Left lung (tissue), 10 donors: ENCODE data around the gene UBE2G1. TPM values are rescaled to one million over a fixed set of nuclear protein-coding genes. Genes with fewer than 3 reads are reported as not detected.
A peak's percentile ranks its signal among the peaks of the same experiment; 100 is the strongest.

Experiments used
- ATAC-seq: fragments of 200-7000 bp; cut with Tn5 transposase; one replicate; pipeline ENCODE4 v1.9.1; 2020; ENCODE audit warnings: moderate library complexity
- DNase-seq, 4 donors: peaks; one replicate each; pipeline ENCODE4 v3.0.0-alpha.2; 2013 to 2020
- H3K27ac ChIP-seq, 2 donors: fragments of 200-600 bp; sonication (generic) in 1 of 2; one replicate each; pipeline versions ENCODE4 v1.5.0 to v1.8.0; 2020 to 2021
- H3K27me3 ChIP-seq, 2 donors: fragments of 200-600 bp; sonication (generic) in 1 of 2; one replicate each; pipeline versions ENCODE4 v1.5.0 to v1.8.0; 2020 to 2021
- H3K36me3 ChIP-seq, 2 donors: fragments of 200-600 bp; sonication (generic) in 1 of 2; one replicate each; pipeline versions ENCODE4 v1.5.0 to v1.8.0; 2020 to 2021
- H3K4me1 ChIP-seq, 2 donors: fragments of 200-600 bp; one replicate each; pipeline ENCODE4 v1.8.0; 2021
- H3K4me3 ChIP-seq, 2 donors: fragments of 200-600 bp; sonication (generic) in 1 of 2; one replicate each; pipeline versions ENCODE4 v1.5.0 to v1.8.0; 2020 to 2021; ENCODE audit warnings: mild to moderate bottlenecking in 1 of 2
- H3K9me3 ChIP-seq, 2 donors: fragments of 200-600 bp; sonication (generic) in 1 of 2; one replicate each; pipeline versions ENCODE4 v1.5.0 to v1.8.0; 2020 to 2021
- intact Hi-C, 2 donors: fragments of 100-400 bp; cut with DNase I; formaldehyde crosslinking; loops; one replicate each; pipeline versions ENCODE4 v1.11.2 to v1.14.2; 2022
- polyA plus RNA-seq, 6 donors: library from polyadenylated mRNA; unstranded; fragments of 120-200 nt; gene quantifications; one replicate each; pipeline ENCODE4 v1.2.1, GENCODE V29; 2013; ENCODE audit not compliant: insufficient read length in 6 of 6
- total RNA-seq, 2 donors: library from RNA; stranded (reverse); fragmentation: NEBNext Ultra II Directional; extraction: Animal tissue kit (Norgen Biotek cat#: 25700); gene quantifications; one replicate each; pipeline ENCODE4 v1.2.1, GENCODE V29; 2021
- TF ChIP-seq, protein P1 (sequence below), 2 donors: fragments of 200-600 bp; sonication (generic) in 1 of 2; IDR thresholded peaks; one replicate each; pipeline versions ENCODE4 v1.5.0 to v1.8.0; 2021; ENCODE audit warnings: antibody characterized with exemption in 2 of 2
- donor health status: DM: no; HTN: yes; CAD: no.
- donor health status: DM: no; HTN: no; CAD: no.

UBE2G1 gene
- total and polyA plus RNA-seq, 8 donors = 43.3 to 56.9 (median 48.3) TPM

DNA sequence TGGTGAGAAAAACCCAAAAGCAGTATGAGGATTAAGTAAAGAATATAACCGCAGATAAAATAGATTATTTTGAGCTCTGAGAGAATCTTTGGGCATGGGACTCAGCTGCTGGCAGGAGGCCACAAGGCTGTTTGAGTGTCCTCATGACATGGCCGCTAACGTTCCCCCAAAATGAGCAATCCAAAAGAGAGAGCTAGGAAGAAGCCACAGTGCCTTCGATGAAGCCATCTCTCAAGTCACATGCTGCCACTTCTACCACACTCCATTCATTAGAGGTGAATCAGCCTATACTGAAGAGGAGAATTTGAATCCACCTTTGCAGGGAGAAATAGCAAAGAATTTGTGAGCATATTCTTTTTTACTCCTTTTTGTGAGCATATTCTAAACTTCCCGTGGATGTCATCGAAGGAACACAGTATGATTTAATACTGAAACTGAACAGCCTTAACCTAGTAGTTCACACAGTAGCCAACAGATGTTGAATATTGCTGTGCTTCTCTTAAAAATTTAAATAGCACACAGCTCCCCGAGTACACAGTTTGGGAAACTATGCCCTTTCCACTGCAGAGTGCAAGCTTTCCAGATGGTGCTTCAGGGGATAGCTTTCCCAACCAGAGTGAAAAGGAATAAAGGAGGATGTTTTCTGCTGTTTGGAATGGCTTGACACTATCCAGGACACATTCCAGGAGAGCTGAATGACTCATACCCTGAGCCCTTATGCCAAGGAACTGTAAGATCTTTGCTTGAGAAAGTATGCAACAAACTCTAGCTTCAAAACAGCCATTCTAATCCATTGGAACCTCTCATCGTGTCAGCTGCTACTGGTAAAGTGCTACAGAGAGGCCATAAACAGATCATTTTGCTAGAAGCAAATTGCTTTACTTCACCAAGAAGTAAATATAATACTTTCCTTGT, 136.6 kb downstream of the UBE2G1 start:
- Histone ChIP-seq H3K27ac (peak overlapping the region; percentile 66 to 74), H3K4me3 (no peak overlapping the region), H3K27me3 (no peaks in the 10 kb centered on the region), H3K4me1 (peaks cover 11 to 12% of the 10 kb centered on the region in 2 donors), H3K9me3 (no peaks in the 10 kb centered on the region), H3K36me3 (peaks cover 0 to 71% of the 10 kb centered on the region in 2 donors)
- intact Hi-C loops = no loop called here
- peak; percentile 95 for ATAC-seq
- TF ChIP-seq, protein P1, sequence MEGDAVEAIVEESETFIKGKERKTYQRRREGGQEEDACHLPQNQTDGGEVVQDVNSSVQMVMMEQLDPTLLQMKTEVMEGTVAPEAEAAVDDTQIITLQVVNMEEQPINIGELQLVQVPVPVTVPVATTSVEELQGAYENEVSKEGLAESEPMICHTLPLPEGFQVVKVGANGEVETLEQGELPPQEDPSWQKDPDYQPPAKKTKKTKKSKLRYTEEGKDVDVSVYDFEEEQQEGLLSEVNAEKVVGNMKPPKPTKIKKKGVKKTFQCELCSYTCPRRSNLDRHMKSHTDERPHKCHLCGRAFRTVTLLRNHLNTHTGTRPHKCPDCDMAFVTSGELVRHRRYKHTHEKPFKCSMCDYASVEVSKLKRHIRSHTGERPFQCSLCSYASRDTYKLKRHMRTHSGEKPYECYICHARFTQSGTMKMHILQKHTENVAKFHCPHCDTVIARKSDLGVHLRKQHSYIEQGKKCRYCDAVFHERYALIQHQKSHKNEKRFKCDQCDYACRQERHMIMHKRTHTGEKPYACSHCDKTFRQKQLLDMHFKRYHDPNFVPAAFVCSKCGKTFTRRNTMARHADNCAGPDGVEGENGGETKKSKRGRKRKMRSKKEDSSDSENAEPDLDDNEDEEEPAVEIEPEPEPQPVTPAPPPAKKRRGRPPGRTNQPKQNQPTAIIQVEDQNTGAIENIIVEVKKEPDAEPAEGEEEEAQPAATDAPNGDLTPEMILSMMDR (IDR thresholded peaks at IDR 0.05) = no peak
- DNase-seq = peak in 2 of 4 donors; percentile 35 to 65

DNA sequence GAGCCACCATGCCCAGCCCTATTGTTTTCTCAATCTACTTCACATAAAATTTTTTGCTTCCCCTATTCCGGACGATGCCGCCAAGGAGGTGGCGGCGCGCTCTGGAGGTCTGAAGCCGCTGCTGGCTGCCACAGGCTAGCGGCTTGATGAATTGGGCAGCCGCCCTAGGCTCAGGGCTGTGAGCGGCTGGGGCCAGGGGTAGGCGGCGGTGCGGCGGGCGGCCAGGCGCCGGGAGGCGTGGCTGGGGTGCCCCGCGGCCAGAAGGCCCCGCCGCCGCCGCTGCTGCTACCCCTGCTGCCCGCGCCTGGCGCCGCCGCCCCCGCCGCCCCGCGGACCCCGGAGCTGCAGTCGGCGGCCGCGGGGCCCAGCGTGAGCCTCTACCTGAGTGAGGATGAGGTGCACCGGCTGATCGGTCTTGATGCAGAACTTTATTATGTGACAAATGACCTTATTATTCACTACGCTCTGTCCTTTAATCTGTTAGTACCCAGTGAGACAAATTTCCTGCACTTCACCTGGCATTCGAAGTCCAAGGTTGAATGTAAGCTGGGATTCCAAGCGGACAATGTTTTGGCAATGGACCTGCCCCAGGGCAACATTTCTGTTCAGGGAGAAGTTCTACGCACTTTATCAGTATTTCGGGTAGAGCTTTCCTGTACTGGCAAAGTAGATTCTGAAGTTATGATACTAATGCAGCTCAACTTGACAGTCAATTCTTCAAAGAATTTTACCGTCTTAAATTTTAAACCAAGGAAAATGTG, 144.4 kb downstream of the UBE2G1 start:
- TF ChIP-seq, protein P1 (IDR thresholded peaks at IDR 0.05) = no peak
- Histone ChIP-seq H3K27me3 (no peaks in the 10 kb centered on the region), H3K4me1 (no peaks in the 10 kb centered on the region), H3K4me3 (no peak overlapping the region), H3K9me3 (no peaks in the 10 kb centered on the region), H3K27ac (no peak overlapping the region), H3K36me3 (peaks cover 0 to 45% of the 10 kb centered on the region in 2 donors)
- DNase-seq (no peak), ATAC-seq (no peak)
- intact Hi-C loops = no loop called here

DNA sequence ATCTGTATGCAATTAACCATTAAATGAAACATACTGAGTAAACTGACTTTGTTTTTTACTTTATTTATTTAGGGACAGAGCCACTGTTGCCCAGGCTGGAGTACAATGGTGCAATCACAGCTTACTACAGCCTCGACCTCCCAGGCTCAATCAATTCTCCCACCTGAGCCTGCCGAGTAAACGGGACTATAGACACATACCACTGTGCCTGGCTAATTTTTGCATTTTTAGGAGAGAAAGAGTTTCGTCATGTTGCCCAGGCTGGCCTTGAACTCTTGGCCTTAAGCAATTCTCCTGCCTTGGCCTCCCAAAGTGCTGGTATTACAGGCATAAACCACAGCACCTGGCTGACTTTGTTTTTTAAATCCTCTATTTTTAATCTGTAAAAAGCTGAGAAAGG, 145.3 kb downstream of the UBE2G1 start:
- Histone ChIP-seq H3K27me3 (no peaks in the 10 kb centered on the region), H3K4me1 (no peaks in the 10 kb centered on the region), H3K27ac (no peak overlapping the region), H3K4me3 (no peak overlapping the region), H3K36me3 (peaks cover 0 to 49% of the 10 kb centered on the region in 2 donors), H3K9me3 (no peaks in the 10 kb centered on the region)
- DNase-seq (no peak), ATAC-seq (no peak)
- intact Hi-C loops = no loop called here
- TF ChIP-seq, protein P1 (IDR thresholded peaks at IDR 0.05) = no peak

DNA sequence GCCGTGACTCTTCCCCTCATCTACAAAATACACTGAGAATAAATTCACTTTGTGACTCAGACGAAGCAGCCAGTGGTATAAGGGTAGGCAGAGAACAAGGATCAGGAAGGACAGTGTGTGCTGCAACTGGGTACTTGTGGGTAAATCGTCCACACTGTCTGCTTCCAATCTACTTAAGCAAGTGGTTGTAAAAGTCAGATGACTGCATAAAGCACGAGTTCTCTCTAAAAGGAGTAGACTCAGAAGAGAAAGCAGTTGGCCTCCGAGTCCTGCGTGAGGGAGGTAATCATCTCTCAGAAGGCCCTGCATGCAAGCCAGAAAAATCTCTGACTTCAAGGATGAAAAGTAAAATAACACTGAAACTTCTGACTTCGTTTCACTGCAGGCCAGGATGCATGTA, 145.8 kb downstream of the UBE2G1 start:
- Histone ChIP-seq H3K36me3 (peaks cover 0 to 48% of the 10 kb centered on the region in 2 donors), H3K27ac (peak overlapping the region in 1 of 2 donors; percentile 5), H3K4me1 (peaks cover 0 to under 1% of the 10 kb centered on the region in 2 donors), H3K9me3 (no peaks in the 10 kb centered on the region), H3K27me3 (no peaks in the 10 kb centered on the region), H3K4me3 (no peak overlapping the region)
- ATAC-seq (peak; percentile 87), DNase-seq (no peak)
- intact Hi-C loops = no loop called here
- TF ChIP-seq, protein P1 (IDR thresholded peaks at IDR 0.05) = no peak

Other genes with a start within 250 kb of the UBE2G1 start
- gene ZZEF1, start 223.6 kb downstream of the UBE2G1 start, total RNA-seq = 10 to 100 TPM; 39.2 to 56.7 TPM
- 10 to 100 TPM; 25.8 to 31.6 (median 27.3) TPM for gene ZZEF1, start 223.6 kb downstream of the UBE2G1 start, polyA plus RNA-seq
- gene CYB5D2, start 223.5 kb downstream of the UBE2G1 start, total RNA-seq = 10 to 100 TPM in 1 of 2 donors, 1 to 10 TPM in 1; 9.4 to 11.0 TPM
- gene CYB5D2, start 223.5 kb downstream of the UBE2G1 start, polyA plus RNA-seq = 10 to 100 TPM; 11.9 to 17.2 (median 14.6) TPM
- gene ANKFY1, start 102.7 kb downstream of the UBE2G1 start, total RNA-seq = 10 to 100 TPM; 73.4 to 76.9 TPM
- gene ANKFY1, start 102.7 kb downstream of the UBE2G1 start, polyA plus RNA-seq = 10 to 100 TPM; 52.9 to 63.9 (median 55.2) TPM
- gene SPNS3, start 67.3 kb upstream of the UBE2G1 start, total RNA-seq = under 1 TPM in 1 of 2 donors, not detected in 1; 0.55 TPM
- gene SPNS3, start 67.3 kb upstream of the UBE2G1 start, polyA plus RNA-seq = 1 to 10 TPM in 4 of 6 donors, under 1 TPM in 2; 0.70 to 1.1 (median 1.0) TPM
- 10 to 100 TPM; 36.7 to 52.4 TPM for gene SPNS2, start 132.2 kb upstream of the UBE2G1 start, total RNA-seq
- 10 to 100 TPM; 19.6 to 31.8 (median 24.0) TPM for gene SPNS2, start 132.2 kb upstream of the UBE2G1 start, polyA plus RNA-seq
- gene MYBBP1A, start 188.7 kb upstream of the UBE2G1 start, total RNA-seq = 10 to 100 TPM; 34.7 to 53.8 TPM
- 10 to 100 TPM; 28.6 to 51.5 (median 40.6) TPM for gene MYBBP1A, start 188.7 kb upstream of the UBE2G1 start, polyA plus RNA-seq
- gene GGT6, start 193.9 kb upstream of the UBE2G1 start, total RNA-seq = 10 to 100 TPM in 1 of 2 donors, 1 to 10 TPM in 1; 1.8 to 17.4 TPM
- 1 to 10 TPM; 4.9 to 9.9 (median 6.4) TPM for gene GGT6, start 193.9 kb upstream of the UBE2G1 start, polyA plus RNA-seq
- 1 to 10 TPM; 5.5 to 5.7 TPM for gene SMTNL2, start 217.9 kb upstream of the UBE2G1 start, total RNA-seq
- gene SMTNL2, start 217.9 kb upstream of the UBE2G1 start, polyA plus RNA-seq = 10 to 100 TPM; 17.0 to 25.8 (median 22.8) TPM